Measurements from ENCODE around the gene ENOSF1.
"Not testable (repeated sequence)": the region's sequence is repeated elsewhere in the genome, so short reads cannot be mapped to it uniquely, and the experiment has no call there.

The ENOSF1 gene

GRCh38 chr18:706405-706804, 6.0 kb downstream of the ENOSF1 start:
- no peak for DNase-seq

- no peak for DNase-seq
Observed at GRCh38 chr18:703213-703967, 9.0 kb downstream of the ENOSF1 start.

- DNase-seq = no peak
Observed at GRCh38 chr18:697800-698199, 14.6 kb downstream of the ENOSF1 start.

- no peak for DNase-seq
Observed at GRCh38 chr18:697012-697411, 15.4 kb downstream of the ENOSF1 start.

GRCh38 chr18:693466-694187, 18.8 kb downstream of the ENOSF1 start:
- DNase-seq = no peak

DNA sequence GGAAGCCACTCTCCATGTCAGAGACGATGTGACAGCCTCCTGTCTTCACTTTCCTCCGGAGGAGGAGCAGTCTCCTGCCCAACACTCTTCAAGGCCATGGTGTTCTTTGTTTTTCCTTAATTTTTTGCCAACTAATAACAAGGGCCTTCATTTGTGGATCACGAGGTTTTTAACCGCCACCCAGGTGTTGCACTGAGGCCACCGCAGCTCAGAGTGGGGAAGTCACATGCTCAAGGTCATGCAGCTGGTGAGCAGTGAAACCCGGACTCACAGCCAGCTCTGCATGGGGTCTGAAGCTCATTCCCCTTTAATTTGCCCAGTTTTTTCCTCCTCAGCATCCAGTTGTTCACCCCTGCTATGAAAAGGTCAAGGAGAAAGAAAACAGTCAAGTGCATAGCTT, 19.6 kb downstream of the ENOSF1 start:
- DNase-seq = no peak

DNA sequence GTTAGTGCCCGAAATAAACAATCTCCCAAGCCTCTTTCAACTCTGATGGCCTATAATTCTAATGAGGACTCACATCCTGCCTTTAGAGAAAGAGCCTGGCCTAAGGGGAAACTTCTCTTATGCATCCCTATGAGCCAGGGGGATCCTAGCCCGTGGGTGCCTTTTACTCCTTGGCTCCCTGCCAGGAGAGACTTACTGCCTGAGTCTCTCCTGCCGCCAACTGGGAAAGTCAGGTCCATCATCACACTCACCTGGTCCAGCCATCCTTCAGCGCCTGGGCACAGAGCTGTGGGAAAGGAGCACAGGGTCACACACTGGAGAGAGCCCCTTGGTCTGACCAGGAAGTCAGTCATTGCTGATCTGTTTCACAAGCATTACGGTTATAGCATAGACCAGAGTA, 24.1 kb downstream of the ENOSF1 start:
- DNase-seq = no peak

DNA sequence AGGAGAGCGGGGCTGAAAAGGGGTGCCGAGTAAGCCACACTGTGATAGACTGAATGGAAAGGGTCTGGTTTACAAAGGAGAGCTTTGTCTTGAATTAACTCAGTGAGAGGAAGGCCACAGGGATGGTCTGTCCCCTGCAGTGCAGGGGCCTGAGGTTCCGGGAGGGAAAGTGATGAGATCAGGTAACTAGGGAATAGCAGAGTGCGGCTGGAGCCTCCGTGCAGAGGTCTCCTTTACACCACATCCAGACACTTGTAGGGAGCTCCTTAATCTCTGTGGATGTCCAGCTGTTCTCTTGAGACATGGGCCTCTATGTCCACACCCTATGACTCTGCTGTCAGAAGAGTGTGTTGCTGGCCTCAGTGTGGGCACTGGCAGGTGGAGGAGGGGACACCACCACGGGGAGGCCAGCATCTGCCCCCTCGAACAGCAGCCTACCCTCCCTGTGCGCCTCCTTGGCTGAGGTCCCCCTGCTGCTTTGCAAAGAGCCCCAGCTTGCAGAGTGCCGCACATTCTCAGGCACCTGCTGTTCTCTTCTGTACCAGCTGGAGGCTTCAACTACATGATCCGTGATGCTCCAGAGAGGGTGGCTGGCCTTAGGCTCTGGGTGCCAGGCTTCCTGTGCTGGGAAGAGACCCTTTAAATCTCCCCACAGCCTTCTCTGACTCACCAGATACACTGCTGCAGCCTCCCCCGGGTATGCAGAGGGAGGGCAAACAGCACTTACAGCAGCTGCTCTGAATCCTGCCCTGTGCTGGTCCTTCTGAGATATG, 25.9 kb downstream of the ENOSF1 start:
- DNase-seq = no peak

- DNase-seq = no peak
Observed at GRCh38 chr18:685438-685837, 27.0 kb downstream of the ENOSF1 start.

DNA sequence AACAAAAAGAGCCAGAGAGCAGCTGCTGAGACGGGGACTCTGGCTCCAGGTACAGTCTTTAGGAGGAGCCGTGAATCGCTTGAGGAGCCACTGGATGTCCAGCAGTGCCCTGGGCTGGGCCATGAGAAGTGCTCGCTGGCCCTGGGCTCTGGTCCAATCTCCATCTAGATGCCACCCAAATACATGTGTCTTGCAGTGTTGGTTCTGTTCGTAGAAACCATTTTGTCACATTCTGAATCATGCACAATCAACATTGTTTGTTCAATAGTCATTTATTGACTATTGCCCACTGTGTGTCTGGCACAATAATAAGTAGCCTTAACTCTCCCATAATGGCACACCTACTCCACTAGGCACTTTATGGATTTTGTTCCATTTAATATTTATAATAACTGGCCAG, 28.9 kb downstream of the ENOSF1 start:
- no peak for DNase-seq

GRCh38 chr18:682833-683232, 29.6 kb downstream of the ENOSF1 start:
- DNase-seq = no peak

GRCh38 chr18:682416-682815, 30.0 kb downstream of the ENOSF1 start:
- DNase-seq = not testable (repeated sequence)

DNA sequence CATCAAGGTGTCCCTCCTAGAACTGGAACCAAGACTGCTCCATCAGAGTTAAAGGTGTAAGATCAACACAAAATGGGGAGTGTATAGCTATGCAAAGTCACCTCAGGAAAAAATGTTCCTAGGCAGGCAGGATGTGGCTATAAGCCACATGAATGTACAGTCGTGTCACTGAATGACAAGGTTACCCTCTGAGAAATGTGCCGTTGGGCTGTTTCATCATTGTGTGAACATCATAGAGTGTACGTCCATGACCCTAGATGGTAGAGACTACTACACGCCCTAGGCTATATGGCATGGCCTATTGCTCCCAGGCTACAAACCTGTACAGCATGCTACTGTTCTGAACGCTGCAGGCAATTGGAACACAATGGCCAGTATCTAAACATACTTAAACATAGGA, 30.4 kb downstream of the ENOSF1 start:
- DNase-seq = no peak

DNA sequence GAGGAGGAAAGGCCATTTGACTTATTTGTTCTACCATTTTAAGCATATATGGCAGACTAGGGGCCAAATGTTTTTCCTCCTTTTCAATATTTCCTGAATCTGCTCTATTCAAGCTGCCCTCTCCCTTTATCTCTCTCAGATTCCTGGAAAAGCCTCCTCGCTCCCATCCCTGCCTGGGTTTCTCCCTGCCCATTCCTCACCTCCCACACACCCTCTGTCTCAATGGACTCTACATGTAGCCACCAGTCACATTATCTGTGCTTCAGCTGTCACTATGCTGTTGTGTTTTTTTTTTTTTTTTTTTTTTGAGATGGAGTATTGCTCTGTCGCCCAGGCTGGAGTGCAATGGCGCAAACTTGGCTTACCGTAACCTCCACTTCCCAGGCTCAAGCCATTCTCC, 32.0 kb downstream of the ENOSF1 start:
- DNase-seq = no peak

GRCh38 chr18:679516-679915, 32.9 kb downstream of the ENOSF1 start:
- no peak for DNase-seq

DNA sequence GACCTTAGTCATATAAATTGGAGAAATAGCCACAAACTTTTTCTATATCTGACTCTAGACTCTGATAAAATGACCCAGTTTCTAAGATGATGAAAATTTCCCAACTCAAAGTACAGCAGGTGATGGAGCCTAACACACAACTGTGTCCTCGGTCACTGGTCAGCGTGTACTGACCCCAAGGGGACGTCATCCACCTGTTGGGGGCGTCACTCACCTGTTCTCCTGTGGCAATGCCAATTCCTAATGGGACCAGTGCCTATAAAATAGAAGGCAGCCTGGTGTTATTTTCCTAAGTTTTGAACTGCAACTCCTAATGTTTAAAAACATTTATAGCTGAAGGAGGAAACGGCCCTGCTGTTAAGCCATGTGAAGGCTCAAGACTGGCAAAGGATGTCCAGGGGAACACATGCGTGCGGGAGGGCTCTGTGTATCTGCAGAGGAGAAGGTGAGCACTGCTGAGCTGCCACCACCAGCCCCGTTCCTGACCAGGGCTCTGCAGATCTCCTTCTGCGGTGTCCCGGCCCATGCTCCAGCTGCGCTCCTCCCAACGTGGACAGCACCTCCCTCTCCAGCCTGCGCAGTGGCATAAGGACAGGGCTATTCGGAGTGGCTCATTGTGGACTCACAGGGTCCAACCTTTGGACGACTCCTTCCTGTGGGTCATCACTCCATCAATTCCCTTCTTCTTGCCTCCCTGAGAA, 33.8 kb downstream of the ENOSF1 start:
- no peak for DNase-seq

GRCh38 chr18:677951-678381, 34.5 kb downstream of the ENOSF1 start:
- no peak for DNase-seq

GRCh38 chr18:677145-677544, 35.3 kb downstream of the ENOSF1 start:
- no peak for DNase-seq

DNA sequence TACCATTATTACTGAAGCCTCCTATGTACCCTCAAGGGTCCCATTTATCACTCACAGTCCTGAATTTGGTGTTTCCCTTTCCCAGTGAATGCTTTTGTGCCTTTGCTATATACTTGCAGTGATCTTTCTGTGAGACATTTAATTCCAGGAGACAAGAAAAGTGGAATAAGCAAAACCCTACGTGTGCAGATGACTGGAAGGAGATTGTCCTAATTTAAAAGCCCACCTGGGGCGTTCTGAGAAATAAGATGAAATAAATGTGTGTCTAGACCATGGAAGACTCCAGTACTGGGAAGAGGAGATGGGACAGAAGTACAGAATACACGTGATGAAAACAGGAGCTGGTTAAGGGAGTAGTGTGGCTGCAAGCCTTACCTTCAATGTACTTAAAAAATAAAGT, 35.7 kb downstream of the ENOSF1 start:
- no peak for DNase-seq

- DNase-seq = no peak
Observed at GRCh38 chr18:676069-676468, 36.4 kb downstream of the ENOSF1 start.

DNA sequence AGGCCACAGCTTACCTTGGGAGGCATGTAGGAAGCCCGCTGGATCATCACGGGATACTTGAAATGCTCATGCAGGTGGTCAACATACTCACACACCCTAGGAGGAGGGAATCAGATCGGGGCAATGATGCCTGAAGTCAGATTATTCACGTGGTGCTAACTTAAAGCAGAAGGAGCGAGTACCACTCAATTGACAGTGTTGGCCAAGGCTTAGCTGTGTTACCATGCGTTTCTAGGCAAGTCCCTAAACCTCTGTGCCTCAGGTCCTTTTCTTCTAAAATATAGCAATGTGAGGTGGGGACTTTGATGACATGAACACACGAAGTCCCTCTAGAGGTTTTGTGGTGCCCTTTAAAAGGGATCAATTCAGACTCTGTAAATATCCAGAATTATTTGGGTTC, 37.1 kb downstream of the ENOSF1 start:
- no peak for DNase-seq

GRCh38 chr18:673769-674168, 38.7 kb downstream of the ENOSF1 start:
- DNase-seq = no peak

DNA sequence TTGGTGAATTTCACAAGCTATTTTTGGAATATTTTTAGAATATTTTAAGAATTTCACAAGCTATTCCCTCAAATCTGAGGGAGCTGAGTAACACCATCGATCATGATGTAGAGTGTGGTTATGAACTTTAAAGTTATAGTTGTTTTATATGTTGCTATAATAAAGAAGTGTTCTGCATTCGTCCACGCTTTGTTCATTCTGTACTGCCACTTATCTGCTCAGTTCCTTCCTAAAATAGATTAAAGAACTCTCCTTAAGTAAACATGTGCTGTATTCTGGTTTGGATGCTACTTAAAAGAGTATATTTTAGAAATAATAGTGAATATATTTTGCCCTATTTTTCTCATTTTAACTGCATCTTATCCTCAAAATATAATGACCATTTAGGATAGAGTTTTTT, 39.1 kb downstream of the ENOSF1 start:
- no peak for DNase-seq
